HCT116 (cell line): ENCODE measurements around the gene HOXB3.

Source experiments
- EGR1 ChIP-seq: IDR thresholded peaks from 2 replicates; pipeline ENCODE4 v1.6.1; 2012; ENCODE audit warnings: low read depth
- EZH2phosphoT487 ChIP-seq: fragments of 200-600 bp; IDR thresholded peaks from 2 replicates; pipeline ENCODE4 v1.6.1; 2018; ENCODE audit warnings: antibody characterized with exemption, borderline replicate concordance
- RAD21 ChIP-seq: IDR thresholded peaks from 2 replicates; pipeline ENCODE4 v1.6.1; 2012; ENCODE audit warnings: low read depth, mild to moderate bottlenecking
- TF ChIP-seq, protein P1 (sequence below), 3 experiments: fragments of 200-600 bp in 1 of 3; sonication (generic) in 1 of 3; IDR thresholded peaks in 2 of 3; conservative IDR thresholded peaks in 1 of 3; 2 replicates each; pipeline ENCODE4 v1.5.1; 2012 to 2017; ENCODE audit warnings: low read depth in 2 of 3, low read length in 2 of 3, antibody characterized with exemption in 1 of 3, borderline replicate concordance in 1 of 3, control low read depth in 1 of 3, mild to moderate bottlenecking in 1 of 3, mixed read lengths in 1 of 3, mixed run types in 1 of 3, moderate library complexity in 1 of 3; ENCODE audit not compliant: insufficient read depth in 1 of 3

- TF ChIP-seq, protein P1, sequence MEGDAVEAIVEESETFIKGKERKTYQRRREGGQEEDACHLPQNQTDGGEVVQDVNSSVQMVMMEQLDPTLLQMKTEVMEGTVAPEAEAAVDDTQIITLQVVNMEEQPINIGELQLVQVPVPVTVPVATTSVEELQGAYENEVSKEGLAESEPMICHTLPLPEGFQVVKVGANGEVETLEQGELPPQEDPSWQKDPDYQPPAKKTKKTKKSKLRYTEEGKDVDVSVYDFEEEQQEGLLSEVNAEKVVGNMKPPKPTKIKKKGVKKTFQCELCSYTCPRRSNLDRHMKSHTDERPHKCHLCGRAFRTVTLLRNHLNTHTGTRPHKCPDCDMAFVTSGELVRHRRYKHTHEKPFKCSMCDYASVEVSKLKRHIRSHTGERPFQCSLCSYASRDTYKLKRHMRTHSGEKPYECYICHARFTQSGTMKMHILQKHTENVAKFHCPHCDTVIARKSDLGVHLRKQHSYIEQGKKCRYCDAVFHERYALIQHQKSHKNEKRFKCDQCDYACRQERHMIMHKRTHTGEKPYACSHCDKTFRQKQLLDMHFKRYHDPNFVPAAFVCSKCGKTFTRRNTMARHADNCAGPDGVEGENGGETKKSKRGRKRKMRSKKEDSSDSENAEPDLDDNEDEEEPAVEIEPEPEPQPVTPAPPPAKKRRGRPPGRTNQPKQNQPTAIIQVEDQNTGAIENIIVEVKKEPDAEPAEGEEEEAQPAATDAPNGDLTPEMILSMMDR (IDR thresholded peaks at IDR 0.05 in 2 of 3, conservative IDR thresholded peaks at IDR 0.05 in 1 of 3; ENCODE audit: borderline replicate concordance in 1 of 3, insufficient read depth in 1 of 3, low read depth in 2 of 3, low read length in 2 of 3), result no peak
- TF ChIP-seq EZH2phosphoT487 (no peak), EGR1 (no peak), RAD21 (no peak)
Observed at GRCh38 chr17:48592057-48592514, 2.0 kb upstream of the HOXB3 start.
